Middle frontal gyrus (tissue), 1 donor: ENCODE data around the gene LEMD2.

Experiments used
- DNase-seq: peaks from one replicate; pipeline ENCODE4 v3.0.0-alpha.2; 2015; ENCODE audit warnings: low spot score; ENCODE audit errors: extremely low spot score

Gene LEMD2

DNA sequence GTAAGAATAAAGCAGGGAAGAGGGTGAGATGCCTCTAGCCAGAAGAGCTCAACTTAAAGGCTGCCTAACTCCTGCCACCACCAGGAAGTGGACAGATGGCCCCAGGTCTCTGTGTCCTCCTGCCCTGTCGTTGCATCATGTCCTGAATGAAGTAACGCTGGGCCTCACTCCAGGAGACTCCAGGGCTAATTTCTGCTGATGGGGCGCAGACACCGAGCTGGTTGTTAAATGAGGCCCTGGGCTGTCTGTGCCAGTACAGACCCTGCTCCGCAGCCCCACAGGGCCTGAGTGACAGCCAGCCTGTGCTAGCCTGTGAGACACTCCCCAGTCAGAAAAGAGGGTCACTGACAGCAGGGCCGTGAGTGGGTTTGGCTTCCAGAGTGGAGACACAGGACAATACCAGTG lies 48.7 kb downstream of the LEMD2 start:
- no peak for DNase-seq

- no peak for DNase-seq
These were observed 49.4 kb downstream of the LEMD2 start for GRCh38 chr6:33739571-33739970.

DNA sequence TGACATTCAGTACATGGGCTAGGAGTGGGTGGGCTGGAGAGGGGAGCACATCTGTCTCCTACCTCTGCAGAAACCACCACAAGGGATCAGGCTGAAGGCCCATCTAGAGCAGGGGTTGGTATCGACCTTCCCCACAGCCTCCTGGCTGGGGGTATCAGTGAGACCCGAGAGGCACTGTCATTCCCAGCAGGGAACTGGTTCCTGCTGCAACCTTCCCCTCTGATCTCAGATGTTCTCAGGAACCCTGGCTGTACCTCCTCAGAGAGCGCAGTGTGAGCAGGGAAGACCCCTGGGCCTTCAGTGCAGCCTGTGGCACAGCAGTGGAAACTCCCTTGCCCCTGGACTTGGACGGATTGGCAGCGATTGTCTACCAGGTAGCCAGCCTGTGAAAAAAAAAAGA lies 50.1 kb downstream of the LEMD2 start:
- no peak for DNase-seq

- DNase-seq = no peak
These were observed 50.8 kb downstream of the LEMD2 start for GRCh38 chr6:33738153-33738552.

DNA sequence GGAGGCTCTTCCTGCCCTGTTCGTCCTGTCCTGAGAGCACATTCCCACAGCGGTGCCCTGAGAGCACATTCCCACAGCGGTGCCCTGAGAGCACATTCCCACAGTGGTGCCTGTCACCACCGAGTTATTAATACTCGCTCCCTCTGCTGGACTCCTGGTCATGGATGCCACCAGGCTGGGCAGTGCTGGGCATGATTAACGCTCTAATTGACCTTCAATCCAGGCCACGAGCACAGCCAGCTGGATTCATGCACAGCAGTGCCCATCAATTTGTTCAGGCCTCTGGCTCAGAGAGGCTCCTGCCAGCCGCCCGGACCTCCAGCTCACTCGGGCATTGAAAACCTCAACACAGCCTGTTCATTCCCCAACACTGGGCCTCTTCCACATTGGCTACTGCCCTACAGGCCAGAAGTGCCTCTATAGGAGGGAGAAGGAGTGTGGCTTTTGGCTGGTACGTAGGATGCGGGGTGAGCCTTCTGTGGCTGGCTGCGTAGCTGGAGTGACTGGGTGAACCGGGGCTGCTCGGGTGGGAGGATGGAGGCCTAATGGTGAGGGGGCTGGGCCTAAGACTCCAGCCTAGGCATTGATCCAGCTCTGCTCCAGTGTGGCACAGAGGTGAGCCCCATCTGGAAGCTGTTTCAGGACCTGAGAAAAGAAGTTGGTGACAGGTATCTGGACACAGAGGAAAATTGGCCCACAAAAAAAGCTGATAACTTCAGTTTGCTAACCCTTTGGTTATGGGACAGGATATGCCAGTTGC lies 51.5 kb downstream of the LEMD2 start:
- DNase-seq = no peak

DNA sequence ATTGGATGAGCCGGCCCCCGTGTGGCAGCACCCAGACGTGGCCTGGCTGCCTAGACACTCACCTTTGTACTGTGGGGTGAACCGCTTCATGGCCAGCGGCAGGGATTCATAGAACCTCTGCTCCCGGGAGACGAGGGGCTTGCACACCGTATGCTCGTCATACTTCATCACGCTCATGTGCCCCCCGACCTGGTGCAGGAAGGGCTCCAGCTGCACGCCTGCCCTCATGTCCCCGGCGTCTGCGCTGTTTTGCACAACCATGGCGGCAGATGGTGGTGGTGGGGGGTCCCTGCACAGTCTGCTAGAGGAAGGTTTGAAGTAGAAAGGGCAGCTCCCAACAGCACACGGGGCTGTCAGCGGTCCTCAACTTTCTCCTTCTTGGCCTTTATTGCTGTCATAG lies 53.7 kb downstream of the LEMD2 start:
- no peak for DNase-seq

GRCh38 chr6:33733709-33734007 lies 55.3 kb downstream of the LEMD2 start:
- no peak for DNase-seq

DNA sequence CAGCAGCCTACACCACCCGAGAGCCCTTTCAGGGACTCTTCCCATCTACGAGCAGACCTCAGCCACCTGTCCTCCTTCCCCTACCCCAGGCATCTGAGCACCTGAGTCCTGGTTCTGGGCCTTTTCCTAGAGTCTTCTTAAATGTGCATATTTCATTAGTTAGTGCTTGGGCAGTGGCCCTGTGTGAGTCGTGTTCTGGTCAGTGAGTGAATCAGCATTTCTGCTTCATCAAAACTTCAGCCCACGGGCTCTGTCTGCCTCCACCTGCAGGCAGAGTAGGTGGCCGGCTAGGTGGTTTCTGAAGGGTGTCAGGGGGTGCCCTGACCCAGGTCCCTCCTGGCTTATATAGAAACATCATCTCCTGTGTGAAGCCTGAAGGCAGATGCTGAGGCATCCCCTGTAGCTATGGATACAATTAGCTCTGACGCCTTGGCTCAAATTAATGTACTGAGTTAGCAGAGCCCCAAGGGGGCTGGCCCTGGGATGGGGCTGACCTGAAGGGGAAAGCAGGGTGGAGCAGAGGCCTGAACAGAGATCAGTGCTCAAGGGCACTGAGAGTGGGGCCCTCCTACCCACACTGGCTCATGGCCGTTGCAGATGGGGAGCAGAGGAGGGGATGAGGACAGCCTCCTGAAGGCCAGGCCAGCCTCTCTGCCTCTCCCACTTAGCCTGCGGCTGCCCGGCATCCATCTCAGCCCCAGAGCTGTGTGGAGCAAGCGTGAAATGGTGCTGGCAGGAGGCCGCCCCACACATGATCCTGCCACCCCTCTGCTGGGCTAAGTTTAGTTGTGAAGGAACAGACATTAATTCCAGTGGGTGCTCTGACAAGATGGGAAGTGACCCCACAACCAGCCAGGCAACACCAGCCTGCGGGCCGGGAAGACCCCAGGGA lies 55.9 kb downstream of the LEMD2 start:
- no peak for DNase-seq

- no peak for DNase-seq
These were observed 56.5 kb downstream of the LEMD2 start for GRCh38 chr6:33732385-33732784.

DNA sequence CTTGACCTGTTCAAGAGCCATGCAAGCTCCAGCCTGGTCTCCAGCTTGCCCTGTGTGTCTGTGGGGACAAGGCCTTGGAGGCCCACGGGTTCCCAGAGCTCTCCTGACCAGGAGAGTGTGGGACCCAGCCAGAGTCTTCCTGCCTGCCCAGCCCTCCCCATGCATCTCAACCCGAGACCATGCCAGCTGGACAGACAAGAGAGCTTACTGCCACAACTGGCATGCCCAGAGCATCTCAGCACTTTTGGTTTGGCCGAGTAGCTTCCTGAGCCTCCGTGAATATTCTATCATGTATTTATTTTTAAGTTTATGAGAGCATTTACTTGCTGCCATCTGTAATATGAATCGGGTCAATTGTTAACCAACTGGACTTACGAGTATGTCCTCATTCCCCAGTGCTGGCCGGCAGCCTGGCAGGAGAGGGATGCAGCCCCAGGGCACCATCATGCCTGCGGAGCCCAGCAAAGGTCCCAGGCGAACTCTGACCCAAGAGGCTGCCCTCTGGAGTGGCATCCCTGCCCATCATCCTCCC lies 57.1 kb downstream of the LEMD2 start:
- DNase-seq = no peak

- DNase-seq = no peak
These were observed 57.9 kb downstream of the LEMD2 start for GRCh38 chr6:33731035-33731434.

- DNase-seq = no peak
These were observed 58.3 kb downstream of the LEMD2 start for GRCh38 chr6:33730611-33731010.

GRCh38 chr6:33729059-33729458 lies 59.9 kb downstream of the LEMD2 start:
- DNase-seq = no peak

DNA sequence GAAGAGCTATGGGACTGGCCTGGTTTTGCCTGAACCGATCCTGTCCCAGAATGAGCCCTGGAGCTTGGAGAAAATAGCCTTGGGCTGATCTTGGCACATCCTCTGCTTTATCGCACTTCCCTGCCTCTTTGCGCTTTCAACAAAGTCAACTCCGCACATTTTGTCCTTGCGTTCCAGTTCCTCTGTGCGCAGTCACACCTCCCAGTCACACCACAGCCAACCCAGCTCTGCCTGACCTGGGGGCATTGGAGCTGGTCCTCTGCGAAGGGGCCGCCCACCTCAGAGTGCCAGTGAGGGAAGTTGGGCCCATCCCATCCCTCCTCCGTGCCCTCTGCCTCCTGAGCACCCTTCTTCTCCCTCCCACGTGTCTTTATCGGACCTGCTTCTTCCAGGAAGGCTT lies 60.5 kb downstream of the LEMD2 start:
- no peak for DNase-seq

DNA sequence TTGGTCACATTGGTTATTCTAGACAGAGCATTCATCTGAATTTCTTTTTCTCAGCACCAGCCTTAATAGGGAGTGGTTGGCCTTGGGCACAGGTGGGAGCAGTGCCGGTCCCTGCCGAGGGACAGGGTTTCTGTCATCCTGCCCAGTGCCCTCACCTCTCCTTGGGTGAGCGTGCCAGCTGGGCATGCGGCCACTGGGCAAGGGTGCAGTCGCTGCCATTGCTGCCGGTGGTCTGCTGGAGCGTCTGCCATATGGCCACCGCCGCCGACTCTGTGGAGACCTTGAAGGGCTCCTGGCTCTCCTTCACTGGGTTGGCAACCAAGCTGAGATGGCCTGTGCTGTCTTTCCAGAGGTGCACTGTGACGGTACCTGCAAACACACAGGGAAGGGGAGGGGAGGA lies 61.0 kb downstream of the LEMD2 start:
- no peak for DNase-seq

DNA sequence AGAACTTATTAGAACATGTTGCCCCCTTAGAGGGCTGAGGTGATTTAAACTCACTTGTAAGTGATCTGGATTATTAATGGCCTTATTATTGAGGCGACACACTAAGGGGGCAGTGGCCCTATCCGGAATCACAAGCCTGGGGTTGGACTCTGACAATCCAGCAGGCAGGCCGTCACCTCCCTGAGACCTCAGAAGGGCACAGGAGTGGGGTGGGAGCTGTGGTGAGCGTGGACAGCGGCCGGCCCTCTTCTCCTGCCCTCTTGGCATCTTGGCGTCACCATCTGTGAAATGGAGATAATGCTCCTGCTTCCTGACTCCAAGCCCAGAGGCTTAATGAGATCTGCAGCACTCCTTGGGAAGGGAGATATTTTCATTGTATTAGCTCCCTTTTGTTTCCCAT lies 61.8 kb downstream of the LEMD2 start:
- DNase-seq = no peak

DNA sequence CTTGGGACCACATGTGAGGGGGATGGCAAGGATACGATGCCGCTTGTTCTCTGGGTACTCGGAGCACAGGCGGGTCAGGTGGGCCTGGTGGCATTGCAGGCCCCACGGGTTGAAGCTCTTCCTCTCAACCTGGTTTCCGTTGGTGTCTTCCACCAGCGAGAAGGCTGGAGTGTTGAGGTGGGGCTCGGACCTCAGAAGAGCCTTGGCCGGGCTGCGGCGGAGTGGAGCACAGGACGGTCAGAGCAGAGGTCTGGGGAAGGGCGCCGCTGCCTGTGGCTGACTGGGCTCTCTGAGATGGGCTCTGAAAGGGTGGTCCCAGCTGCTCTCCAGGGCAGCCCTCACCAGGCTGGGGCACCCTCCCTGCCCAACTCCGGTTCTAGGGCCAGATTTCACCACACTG lies 62.2 kb downstream of the LEMD2 start:
- DNase-seq = no peak

DNA sequence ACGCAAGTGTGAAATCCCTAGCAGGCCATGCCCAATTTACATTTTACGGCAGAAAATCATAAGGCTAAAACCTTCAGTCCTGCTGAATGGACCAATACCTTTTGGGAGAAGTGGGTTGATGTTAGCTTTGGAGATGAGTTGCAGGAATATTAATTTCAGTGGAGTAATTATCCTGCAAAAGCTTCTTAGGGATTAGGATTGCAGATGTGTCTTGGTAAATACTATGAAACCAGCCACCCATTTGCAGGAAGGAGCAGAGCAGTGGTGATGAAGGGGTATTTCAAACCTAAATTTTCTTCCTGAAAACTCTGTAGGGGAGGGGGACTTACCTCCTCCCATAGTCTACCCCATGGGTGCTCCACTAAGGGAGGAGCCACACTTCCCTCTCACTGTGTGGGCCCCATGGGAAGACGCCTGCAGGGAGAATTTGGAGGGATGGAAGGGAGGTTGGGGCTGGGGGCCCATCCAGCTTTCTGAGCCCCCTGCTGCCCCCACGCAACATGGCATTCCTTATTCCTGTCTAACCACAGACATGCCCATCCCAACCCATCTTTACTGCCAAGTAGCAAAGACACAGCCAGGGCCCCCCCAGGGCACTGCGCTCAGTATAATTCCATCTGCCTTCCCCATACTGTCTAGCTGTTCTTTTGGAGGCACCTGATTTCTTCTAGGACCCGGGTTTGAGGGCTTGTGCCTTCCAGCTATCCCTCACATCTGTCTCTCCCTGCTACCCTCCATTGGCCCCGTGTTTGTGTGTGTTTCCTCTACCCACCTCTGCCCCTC lies 62.8 kb downstream of the LEMD2 start:
- no peak for DNase-seq

- DNase-seq = no peak
These were observed 63.7 kb downstream of the LEMD2 start for GRCh38 chr6:33725222-33725621.

GRCh38 chr6:33724102-33725023 lies 64.6 kb downstream of the LEMD2 start:
- no peak for DNase-seq
